Prostate gland (tissue), 2 donors: ENCODE measurements around the gene MDH1.

Experiments
- POLR2A ChIP-seq: fragments of 450-650 bp; IDR thresholded peaks from one replicate; pipeline ENCODE4 v1.6.1; 2016; ENCODE audit warnings: antibody characterized with exemption, mild to moderate bottlenecking
- POLR2AphosphoS5 ChIP-seq: sonication (generic); formaldehyde crosslinking; IDR thresholded peaks from one replicate; pipeline ENCODE4 v1.6.1; 2017; ENCODE audit warnings: antibody characterized with exemption
- TF ChIP-seq, protein P1 (sequence below), 4 experiments: fragments of 200-600 bp in 2 of 4; fragments of 450-650 bp in 2 of 4; sonication (generic) in 2 of 4; IDR thresholded peaks; 1 replicate in 3 of 4; 2 replicates in 1 of 4; pipeline ENCODE4 v1.5.1; 2016 to 2019; ENCODE audit warnings: antibody characterized with exemption in 4 of 4, mild to moderate bottlenecking in 2 of 4, moderate library complexity in 2 of 4

DNA sequence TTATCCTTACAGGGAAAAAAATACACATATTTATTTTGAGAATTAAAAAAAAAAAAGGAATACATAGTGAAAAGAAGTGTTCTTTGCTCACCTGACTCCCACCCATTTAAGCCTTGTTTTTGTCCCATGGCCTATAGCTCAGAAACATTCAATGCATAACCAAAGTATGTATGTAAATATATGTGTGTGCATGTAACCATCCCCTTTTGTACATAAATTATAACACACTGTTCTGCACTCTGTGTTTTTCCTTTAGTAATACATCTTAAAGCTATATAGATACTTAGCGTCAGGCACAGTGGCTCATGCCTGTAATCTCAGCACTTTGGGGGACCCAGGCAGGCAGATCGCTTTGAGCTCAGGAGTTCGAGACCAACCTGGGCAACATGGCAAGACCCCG lies 21.8 kb downstream of the MDH1 start:
- TF ChIP-seq, protein P1, sequence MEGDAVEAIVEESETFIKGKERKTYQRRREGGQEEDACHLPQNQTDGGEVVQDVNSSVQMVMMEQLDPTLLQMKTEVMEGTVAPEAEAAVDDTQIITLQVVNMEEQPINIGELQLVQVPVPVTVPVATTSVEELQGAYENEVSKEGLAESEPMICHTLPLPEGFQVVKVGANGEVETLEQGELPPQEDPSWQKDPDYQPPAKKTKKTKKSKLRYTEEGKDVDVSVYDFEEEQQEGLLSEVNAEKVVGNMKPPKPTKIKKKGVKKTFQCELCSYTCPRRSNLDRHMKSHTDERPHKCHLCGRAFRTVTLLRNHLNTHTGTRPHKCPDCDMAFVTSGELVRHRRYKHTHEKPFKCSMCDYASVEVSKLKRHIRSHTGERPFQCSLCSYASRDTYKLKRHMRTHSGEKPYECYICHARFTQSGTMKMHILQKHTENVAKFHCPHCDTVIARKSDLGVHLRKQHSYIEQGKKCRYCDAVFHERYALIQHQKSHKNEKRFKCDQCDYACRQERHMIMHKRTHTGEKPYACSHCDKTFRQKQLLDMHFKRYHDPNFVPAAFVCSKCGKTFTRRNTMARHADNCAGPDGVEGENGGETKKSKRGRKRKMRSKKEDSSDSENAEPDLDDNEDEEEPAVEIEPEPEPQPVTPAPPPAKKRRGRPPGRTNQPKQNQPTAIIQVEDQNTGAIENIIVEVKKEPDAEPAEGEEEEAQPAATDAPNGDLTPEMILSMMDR (IDR thresholded peaks at IDR 0.05) = no peak
- TF ChIP-seq POLR2AphosphoS5 (no peak), POLR2A (no peak)
